Activated CD8-positive, alpha-beta memory T cell treated with anti-CD3 and anti-CD28 coated beads, Interleukin-2, amount 50 U/mL, for 48 hours (primary cell): Measurements from ENCODE around the gene KCTD10.

Experiments used
- DNase-seq: peaks from one replicate; pipeline ENCODE4 v3.0.0-alpha.2; 2020

The KCTD10 gene

GRCh38 chr12:109477185-109477962 lies at the start of gene KCTD10, which contains the start of gene UBE3B:
TSS of gene KCTD10 (minus strand) at chr12:109477300. CDS start at chr12:109477262, 38 bp downstream.
TSS of gene UBE3B (plus strand) at chr12:109477634. CDS start at chr12:109483552, 5,918 bp downstream.
- DNase-seq, result peak; percentile 93

GRCh38 chr12:109525279-109525585 lies 48.1 kb upstream of the KCTD10 start:
- DNase-seq, result no peak

GRCh38 chr12:109524466-109525278 lies 47.6 kb upstream of the KCTD10 start:
- DNase-seq, result no peak

GRCh38 chr12:109523504-109523903 lies 46.4 kb upstream of the KCTD10 start:
- no peak for DNase-seq

GRCh38 chr12:109523071-109523470 lies 46.0 kb upstream of the KCTD10 start:
- no peak for DNase-seq

GRCh38 chr12:109521831-109522230 lies 44.7 kb upstream of the KCTD10 start:
- no peak for DNase-seq

- DNase-seq, result no peak
Observed at GRCh38 chr12:109519787-109520186, 42.7 kb upstream of the KCTD10 start.

GRCh38 chr12:109518820-109519665 lies 41.9 kb upstream of the KCTD10 start:
- peak; percentile 71 for DNase-seq

GRCh38 chr12:109517619-109518018 lies 40.5 kb upstream of the KCTD10 start:
- no peak for DNase-seq

GRCh38 chr12:109513977-109514376 lies 36.9 kb upstream of the KCTD10 start:
- no peak for DNase-seq

GRCh38 chr12:109513051-109513450 lies 36.0 kb upstream of the KCTD10 start:
- no peak for DNase-seq

- DNase-seq, result no peak
Observed at GRCh38 chr12:109512608-109513007, 35.5 kb upstream of the KCTD10 start.

- DNase-seq, result no peak
Observed at GRCh38 chr12:109510196-109510595, 33.1 kb upstream of the KCTD10 start.

GRCh38 chr12:109504068-109504467 lies 27.0 kb upstream of the KCTD10 start:
- no peak for DNase-seq

GRCh38 chr12:109503611-109504010 lies 26.5 kb upstream of the KCTD10 start:
- no peak for DNase-seq

- no peak for DNase-seq
Observed at GRCh38 chr12:109502332-109502731, 25.2 kb upstream of the KCTD10 start.

- DNase-seq, result no peak
Observed at GRCh38 chr12:109501299-109501698, 24.2 kb upstream of the KCTD10 start.

- no peak for DNase-seq
Observed at GRCh38 chr12:109500406-109501185, 23.5 kb upstream of the KCTD10 start.

- DNase-seq, result no peak
Observed at GRCh38 chr12:109497675-109498074, 20.6 kb upstream of the KCTD10 start.

- DNase-seq, result no peak
Observed at GRCh38 chr12:109496306-109496705, 19.2 kb upstream of the KCTD10 start.

- DNase-seq, result no peak
Observed at GRCh38 chr12:109495012-109495411, 17.9 kb upstream of the KCTD10 start.

GRCh38 chr12:109494348-109494881 lies 17.3 kb upstream of the KCTD10 start:
- DNase-seq, result no peak
